RWPE1 (cell line): ENCODE data around the gene TOX2.

Experiments used
- CTCF ChIA-PET: fragments of 350-600 bp; sonication (Branson Sonifier 250); formaldehyde crosslinking; extraction: SDS; loops from one replicate; lab custom pipeline; 2021; lab: Yijun Ruan, JAX
- POLR2A ChIA-PET: fragments of 400-600 bp; formaldehyde crosslinking; extraction: SDS; loops from one replicate; lab custom pipeline; 2020; ENCODE audit warnings: antibody characterized with exemption; ENCODE audit not compliant: low non-redundant PET; lab: Yijun Ruan, JAX
- DNase-seq: peaks from one replicate; pipeline ENCODE4 v3.0.0; 2012; ENCODE audit warnings: low spot score
- H3K27ac ChIP-seq: fragments of 450-650 bp; 2 replicates; pipeline ENCODE4 v1.5.1; 2017
- TF ChIP-seq, protein P1 (sequence below): fragments of 450-650 bp; conservative IDR thresholded peaks from 2 replicates; pipeline ENCODE4 v1.5.1; 2017; ENCODE audit warnings: low read depth, mild to moderate bottlenecking

TOX2 gene

GRCh38 chr20:43936805-43937204 lies 22.2 kb downstream of the TOX2 start:
- no peak for DNase-seq
- H3K27ac ChIP-seq = peak overlapping the region; percentile 80
- ChIA-PET POLR2A (no interaction called here), CTCF (interaction anchor here (0.6 to 3.6 kb wide), 6 partner anchors 8 to 354 kb away, joined by 3 to 8 read pairs (median 3); no protein-coding TSS in a partner anchor)
- TF ChIP-seq, protein P1, sequence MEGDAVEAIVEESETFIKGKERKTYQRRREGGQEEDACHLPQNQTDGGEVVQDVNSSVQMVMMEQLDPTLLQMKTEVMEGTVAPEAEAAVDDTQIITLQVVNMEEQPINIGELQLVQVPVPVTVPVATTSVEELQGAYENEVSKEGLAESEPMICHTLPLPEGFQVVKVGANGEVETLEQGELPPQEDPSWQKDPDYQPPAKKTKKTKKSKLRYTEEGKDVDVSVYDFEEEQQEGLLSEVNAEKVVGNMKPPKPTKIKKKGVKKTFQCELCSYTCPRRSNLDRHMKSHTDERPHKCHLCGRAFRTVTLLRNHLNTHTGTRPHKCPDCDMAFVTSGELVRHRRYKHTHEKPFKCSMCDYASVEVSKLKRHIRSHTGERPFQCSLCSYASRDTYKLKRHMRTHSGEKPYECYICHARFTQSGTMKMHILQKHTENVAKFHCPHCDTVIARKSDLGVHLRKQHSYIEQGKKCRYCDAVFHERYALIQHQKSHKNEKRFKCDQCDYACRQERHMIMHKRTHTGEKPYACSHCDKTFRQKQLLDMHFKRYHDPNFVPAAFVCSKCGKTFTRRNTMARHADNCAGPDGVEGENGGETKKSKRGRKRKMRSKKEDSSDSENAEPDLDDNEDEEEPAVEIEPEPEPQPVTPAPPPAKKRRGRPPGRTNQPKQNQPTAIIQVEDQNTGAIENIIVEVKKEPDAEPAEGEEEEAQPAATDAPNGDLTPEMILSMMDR = no peak

DNA sequence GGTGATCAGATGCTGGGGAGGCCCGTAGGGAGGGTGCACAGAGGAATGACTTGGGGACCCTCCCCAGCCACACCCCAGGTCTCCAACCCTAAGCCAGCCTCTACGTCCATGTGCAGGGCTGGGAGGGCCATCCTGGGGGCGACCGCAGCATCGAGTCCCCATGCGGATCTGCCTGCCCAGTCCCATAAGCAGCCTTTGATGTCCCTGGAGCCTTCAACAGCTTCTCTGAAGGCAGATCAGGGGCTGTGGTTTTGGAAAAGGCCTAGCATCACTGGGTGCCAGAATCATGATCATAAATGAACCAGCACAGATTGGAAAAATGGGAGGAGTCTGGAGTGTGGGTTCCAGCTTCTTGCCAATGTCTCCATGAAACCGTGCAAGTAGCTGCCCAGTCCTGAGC lies 22.9 kb downstream of the TOX2 start:
- POLR2A ChIA-PET = no interaction called here
- no peak for DNase-seq
- CTCF ChIA-PET = interaction anchor here (0.6 to 3.6 kb wide), 4 partner anchors 9 to 413 kb away, joined by 3 to 8 read pairs (median 4); no protein-coding TSS in a partner anchor
- TF ChIP-seq, protein P1 = no peak
- peak overlapping the region; percentile 80 for H3K27ac ChIP-seq

GRCh38 chr20:43938017-43938655 lies 23.5 kb downstream of the TOX2 start:
- ChIA-PET POLR2A (no interaction called here), CTCF (interaction anchor here (0.9 to 3.6 kb wide), 3 partner anchors 10 to 142 kb away, joined by 3 to 8 read pairs (median 5); no protein-coding TSS in a partner anchor)
- TF ChIP-seq, protein P1 = no peak
- DNase-seq = no peak
- H3K27ac ChIP-seq = peak overlapping the region; percentile 80

- CTCF ChIA-PET = interaction anchor here (0.6 to 3.6 kb wide), 5 partner anchors 11 to 205 kb away, joined by 3 to 8 read pairs (median 6); no protein-coding TSS in a partner anchor
- TF ChIP-seq, protein P1 = no peak
- POLR2A ChIA-PET = interaction anchor here (0.7 kb wide), 1 partner anchor 43 kb away, joined by 3 read pairs; no protein-coding TSS in a partner anchor
- peak; percentile 98 for DNase-seq
- peak overlapping the region; percentile 80 for H3K27ac ChIP-seq
Observed at GRCh38 chr20:43938932-43939761, 24.5 kb downstream of the TOX2 start.

DNA sequence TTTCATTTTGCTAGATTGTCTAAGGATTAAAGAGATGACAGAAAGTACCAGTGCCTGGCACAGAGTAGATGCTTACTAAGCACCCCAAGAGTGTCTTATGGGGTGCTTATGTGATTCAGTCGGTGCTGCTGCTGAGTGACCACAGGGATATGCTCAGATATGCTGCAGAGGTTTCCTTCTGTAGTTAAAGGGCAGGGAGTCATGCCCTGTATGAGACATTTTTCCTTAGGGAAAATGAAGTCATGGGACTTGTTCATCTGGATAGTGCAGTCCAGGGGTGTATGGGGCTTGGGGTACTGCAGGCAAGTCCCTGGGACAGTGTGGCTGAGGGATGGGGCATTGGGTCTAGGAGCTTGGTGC lies 25.1 kb downstream of the TOX2 start:
- ChIA-PET POLR2A (interaction anchor here (0.6 to 0.7 kb wide), 3 partner anchors 26 to 482 kb away, joined by 3 to 6 read pairs (median 3); partner anchors contain the start of gene SRSF6), CTCF (interaction anchor here (0.6 to 3.6 kb wide), 7 partner anchors 11 to 205 kb away, joined by 3 to 8 read pairs (median 6); no protein-coding TSS in a partner anchor)
- TF ChIP-seq, protein P1 = no peak
- peak overlapping the region; percentile 80 for H3K27ac ChIP-seq
- DNase-seq = peak; percentile 74
